ENCODE results near the gene TSPAN17.

TSPAN17 gene

DNA sequence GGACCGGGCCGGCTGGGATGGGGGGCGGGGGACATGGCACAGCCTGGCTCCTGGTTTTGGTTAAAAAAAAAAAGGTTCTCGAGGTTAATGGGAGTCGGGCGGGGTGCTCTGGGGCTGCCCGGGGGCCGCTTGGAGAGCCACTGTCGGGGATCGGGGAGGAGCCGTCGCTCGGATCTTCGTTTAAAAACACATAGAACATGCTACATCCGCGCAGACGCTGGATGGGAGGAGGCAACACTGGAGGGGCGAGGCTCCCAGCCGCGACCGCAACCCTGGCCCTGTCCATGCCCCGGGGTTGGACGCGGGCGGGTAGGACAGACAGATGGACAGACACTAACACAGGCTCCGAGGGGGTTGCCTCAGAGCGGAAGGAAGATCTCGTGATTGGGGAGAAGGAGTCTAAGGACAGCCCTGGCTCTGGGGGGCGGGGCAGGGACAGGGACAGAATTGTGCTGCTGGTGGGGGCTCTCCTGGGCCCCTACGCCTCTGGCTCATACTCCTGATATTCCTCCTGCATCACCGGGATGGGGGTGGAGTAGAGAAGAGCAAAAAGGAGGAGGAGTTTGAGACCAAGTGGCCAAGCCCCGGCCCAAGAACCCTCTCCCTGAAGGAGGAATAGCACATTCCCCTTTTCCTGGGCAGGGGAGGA is 26.8 kb upstream of the TSPAN17 start:
- TF ChIP-seq, protein P1, sequence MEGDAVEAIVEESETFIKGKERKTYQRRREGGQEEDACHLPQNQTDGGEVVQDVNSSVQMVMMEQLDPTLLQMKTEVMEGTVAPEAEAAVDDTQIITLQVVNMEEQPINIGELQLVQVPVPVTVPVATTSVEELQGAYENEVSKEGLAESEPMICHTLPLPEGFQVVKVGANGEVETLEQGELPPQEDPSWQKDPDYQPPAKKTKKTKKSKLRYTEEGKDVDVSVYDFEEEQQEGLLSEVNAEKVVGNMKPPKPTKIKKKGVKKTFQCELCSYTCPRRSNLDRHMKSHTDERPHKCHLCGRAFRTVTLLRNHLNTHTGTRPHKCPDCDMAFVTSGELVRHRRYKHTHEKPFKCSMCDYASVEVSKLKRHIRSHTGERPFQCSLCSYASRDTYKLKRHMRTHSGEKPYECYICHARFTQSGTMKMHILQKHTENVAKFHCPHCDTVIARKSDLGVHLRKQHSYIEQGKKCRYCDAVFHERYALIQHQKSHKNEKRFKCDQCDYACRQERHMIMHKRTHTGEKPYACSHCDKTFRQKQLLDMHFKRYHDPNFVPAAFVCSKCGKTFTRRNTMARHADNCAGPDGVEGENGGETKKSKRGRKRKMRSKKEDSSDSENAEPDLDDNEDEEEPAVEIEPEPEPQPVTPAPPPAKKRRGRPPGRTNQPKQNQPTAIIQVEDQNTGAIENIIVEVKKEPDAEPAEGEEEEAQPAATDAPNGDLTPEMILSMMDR (IDR thresholded peaks at IDR 0.05; ENCODE audit: low read depth, low read length), result no peak
- no peak overlapping the region for H3K4me3 ChIP-seq (ENCODE audit: low read depth, low read length)
- DNase-seq (ENCODE audit: low read depth, low spot score), result no peak

DNA sequence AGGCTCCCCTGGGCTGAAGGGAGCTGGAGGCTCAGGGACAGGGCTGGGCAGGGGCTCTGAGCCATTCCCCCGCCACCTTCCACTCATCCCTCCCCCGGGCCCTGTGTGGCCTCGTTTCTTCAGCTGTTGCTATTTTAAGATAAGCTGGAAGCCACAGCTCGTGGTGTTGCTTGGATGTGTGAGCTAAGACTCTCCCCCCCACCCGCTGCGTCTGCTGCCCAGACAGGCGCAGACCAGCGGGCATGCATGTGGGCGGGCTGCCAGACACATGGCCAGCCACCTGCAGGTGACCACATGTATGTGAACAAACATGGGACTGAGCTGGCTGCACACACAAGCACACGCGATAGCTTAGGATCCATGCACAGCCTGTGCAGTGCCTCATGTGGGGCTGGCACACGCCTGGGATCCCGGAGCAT is 25.6 kb upstream of the TSPAN17 start:
- H3K4me3 ChIP-seq (ENCODE audit: low read depth, low read length), result no peak overlapping the region
- no peak for DNase-seq (ENCODE audit: low read depth, low spot score)
- in situ Hi-C loops (cut with HindIII; ENCODE audit: low sequenced_read_pairs), result no loop called here
- TF ChIP-seq, protein P1 (IDR thresholded peaks at IDR 0.05; ENCODE audit: low read depth, low read length), result no peak

More for the DNA sequence above, 26.8 kb upstream of the TSPAN17 start:
- in situ Hi-C loops (cut with HindIII; ENCODE audit: low sequenced_read_pairs), result no loop called here

DNA sequence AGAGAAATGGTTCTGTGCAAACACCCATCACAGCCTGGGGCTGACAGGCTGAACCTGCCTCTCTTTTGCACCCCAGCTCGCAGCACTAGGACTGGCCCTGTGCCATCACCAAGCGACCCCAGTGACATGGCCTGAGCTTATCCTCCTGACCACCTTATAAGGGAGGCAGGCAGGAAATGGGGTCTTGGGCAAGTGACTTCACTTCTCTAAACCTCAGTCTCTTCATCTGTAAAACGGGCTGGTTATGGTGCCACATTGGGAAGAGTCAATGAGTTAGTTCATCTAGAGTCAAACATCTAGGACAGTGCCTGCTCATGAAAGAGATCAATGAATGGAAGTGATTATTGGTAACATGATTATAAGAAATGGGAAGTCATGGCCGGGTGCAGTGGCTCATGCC is 23.1 kb upstream of the TSPAN17 start:
- TF ChIP-seq, protein P1 (IDR thresholded peaks at IDR 0.05; ENCODE audit: low read depth, low read length), result no peak
- no peak overlapping the region for H3K4me3 ChIP-seq (ENCODE audit: low read depth, low read length)
- in situ Hi-C loops (cut with HindIII; ENCODE audit: low sequenced_read_pairs), result no loop called here
- no peak for DNase-seq (ENCODE audit: low read depth, low spot score)

DNA sequence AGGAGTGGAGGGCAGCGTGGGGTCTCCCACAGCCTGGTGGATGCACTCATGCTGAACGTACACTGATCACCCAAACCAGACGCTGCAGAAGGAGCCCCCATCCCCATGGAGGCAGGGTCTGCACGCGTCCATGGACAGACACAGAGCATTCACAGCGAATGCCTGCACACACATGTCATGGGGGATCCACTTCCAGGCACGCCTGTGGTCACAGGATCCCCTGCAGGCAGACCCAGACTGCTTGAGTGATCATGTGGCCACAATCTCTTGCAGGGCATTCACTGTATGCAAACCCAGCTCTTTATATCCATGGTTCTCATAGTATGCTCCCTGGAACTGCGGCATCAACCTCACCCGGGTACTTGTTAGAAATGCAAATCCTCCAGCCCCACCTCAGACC is 22.3 kb upstream of the TSPAN17 start:
- no peak overlapping the region for H3K4me3 ChIP-seq (ENCODE audit: low read depth, low read length)
- in situ Hi-C loops (cut with HindIII; ENCODE audit: low sequenced_read_pairs), result no loop called here
- no peak for DNase-seq (ENCODE audit: low read depth, low spot score)
- TF ChIP-seq, protein P1 (IDR thresholded peaks at IDR 0.05; ENCODE audit: low read depth, low read length), result no peak

DNA sequence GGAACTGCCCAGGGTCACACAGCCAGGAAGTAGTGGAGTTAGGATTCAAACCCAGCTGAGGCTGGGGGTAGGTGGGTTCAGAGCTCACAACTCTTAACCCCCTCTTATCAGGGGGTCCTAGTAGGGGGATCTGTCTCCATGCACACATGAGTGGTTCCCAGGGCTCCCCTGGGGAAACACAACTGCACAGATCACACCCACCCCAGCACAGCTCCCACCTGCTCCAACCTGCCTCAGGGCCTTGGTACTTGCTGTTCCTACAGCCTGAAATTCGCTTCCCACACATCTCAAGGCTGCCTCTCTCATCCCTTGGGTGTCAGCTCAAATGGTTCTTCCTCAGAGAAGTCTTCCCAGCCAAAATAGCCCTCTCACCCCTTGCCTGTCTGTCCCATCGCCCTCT is 21.8 kb upstream of the TSPAN17 start:
- no peak for DNase-seq (ENCODE audit: low read depth, low spot score)
- H3K4me3 ChIP-seq (ENCODE audit: low read depth, low read length), result no peak overlapping the region
- TF ChIP-seq, protein P1 (IDR thresholded peaks at IDR 0.05; ENCODE audit: low read depth, low read length), result no peak
- in situ Hi-C loops (cut with HindIII; ENCODE audit: low sequenced_read_pairs), result no loop called here

DNA sequence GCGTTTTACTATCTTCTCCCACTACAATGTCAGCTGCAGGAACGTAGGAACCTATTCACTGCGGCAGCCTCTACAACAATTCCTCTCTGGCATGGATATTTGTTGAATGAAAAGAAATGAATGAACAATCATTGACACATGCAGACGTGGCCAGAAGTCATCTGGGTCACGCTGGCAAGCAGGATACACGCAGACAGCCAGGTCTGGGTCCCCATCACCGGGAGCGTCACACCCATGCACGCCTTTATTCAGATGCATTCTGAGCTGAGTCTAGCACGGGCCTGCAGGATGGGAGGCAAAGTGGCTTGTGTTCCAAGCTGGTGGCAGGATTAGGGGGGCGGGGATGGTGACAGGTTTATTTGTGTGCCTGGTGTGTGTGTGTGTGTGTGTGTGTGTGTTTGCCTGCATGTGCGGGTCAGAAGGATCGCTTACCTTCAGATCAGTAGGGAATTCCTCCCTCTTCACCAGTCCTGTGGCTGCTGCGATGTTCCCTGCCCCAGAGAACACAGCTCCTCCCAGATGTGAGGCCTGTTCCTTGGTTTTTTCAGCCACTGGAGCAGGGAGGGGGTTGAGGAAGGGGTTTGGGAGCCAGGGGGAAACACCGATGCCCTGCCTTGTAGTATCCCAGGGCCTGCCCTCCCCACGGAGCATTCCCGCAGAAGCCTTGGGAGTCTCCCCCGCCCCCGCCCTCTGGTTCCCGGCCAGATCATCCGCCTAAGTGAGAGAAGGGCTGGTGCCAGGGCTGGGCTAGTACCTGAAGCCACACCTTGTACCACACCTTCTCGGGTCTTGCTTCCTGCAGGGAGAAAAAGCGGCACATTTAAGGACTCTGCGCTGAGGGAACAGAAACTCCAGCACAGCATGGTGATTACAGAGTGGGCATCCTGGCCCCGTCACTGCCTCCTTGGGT is 21.1 kb upstream of the TSPAN17 start:
- no peak for DNase-seq (ENCODE audit: low read depth, low spot score)
- TF ChIP-seq, protein P1 (IDR thresholded peaks at IDR 0.05; ENCODE audit: low read depth, low read length), result no peak
- no peak overlapping the region for H3K4me3 ChIP-seq (ENCODE audit: low read depth, low read length)
- in situ Hi-C loops (cut with HindIII; ENCODE audit: low sequenced_read_pairs), result no loop called here

Measured in astrocyte of the spinal cord (primary cell).